SHP77 treated with DMSO at 0.1 percent for 48 hours (cell line): ENCODE data around the gene KIFC3.
"Not testable (repeated sequence)": the region's sequence is repeated elsewhere in the genome, so short reads cannot be mapped to it uniquely, and the experiment has no call there.

Source experiments
- DNase-seq: peaks from one replicate; lab custom pipeline; 2025; lab: John Stamatoyannopoulos, UW

KIFC3 gene

DNA sequence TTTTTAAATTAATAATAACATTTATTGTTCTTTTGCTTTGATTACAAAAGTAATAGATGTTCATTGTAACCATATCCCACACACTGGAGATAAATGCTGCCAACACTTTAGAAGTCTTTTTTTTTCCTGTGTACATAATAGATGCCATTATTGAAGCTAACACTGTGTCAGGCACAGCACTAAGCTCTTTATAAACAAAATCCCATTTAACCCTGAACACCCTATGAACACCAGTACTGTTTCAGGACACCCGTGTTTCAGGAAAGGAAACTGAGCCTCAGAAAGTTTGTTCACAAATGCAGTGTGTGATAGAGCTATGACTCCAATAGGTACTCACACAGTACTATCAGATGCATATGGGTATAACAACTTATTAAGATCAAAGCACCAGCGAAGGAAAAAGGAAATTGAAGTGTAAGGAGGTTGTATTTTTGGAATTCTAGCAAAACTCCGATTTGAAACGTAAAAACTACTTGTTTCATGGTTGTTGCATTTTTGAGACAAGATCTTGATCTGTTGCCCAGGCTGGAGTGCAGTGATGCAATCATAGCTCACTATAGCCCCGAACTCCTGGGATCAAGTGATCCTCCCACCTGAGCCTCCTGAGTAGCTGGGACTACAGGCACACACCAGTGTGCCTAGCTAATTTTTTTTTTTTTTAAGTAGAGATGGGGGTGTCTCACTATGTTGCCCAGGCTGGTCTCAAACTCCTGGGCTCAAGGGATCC lies 2.0 kb upstream of the KIFC3 start:
- DNase-seq = no peak

DNA sequence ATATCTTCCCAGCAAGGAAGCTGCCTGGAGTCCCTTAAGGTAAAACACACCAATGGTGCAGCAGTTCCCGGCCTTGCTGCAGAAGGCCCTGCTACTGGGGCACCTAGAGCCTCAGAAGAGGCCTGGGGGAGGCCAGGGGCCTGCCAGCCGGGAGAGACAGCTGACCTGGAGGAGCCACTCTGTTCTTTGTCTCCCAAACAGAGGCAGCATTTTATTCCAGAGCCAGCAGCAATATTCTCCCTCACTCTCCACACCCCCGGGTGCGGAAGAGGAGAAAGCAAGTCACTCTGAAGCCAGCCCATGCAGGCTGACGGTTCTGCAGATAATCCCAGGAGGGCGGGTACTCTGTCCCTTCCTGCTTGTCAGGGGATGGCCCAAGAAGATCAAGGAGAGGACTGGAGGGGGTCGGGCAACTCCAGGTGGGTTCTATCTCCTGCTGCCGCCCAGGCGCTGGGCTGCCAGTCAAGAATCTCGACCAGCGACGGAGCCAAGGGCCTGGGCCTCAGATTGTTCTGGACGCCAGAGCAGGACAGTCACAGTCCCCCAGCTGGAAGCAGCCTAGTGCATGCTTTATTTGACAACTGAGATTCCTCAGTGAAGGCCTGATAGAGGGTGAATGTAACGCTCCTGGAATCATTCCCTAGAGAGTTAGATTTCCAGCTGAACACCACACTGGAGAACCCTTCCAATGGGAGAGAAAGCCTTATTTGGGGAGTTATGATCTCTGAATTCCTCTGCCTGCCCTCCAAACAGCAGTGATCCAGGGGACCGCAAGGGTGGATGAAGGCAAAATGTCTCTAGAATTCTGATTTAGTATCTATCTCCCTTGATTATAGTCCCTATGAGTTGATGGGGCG lies 1.1 kb upstream of the KIFC3 start:
- no peak for DNase-seq

DNA sequence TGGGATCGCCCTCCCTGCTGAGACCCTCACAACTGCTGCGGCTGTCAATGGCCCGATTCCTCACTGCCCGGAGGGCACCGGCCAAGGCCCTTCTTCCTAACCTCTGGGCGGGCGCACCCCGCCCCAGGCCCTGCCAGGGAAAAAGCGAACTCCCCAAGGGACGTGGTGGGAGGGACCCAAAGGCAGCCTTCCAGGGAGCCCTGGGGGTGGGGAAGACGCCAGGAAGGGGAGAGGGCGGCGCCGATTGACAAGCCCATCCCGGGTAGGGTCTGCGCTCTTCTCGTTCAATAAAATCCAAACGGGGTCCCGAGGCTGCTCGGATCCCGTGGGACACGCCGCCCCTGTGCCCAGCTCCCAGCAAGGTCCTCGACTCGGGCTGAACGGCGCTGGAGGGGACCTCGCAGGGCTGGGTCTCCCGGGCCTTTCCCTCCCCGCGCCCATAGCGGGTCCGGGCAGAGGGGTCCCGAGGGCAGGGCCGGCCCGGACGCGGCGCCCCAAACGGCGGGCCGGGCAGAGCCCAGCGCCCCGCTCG lies 416 bp downstream of the KIFC3 start:
- DNase-seq = no peak

DNA sequence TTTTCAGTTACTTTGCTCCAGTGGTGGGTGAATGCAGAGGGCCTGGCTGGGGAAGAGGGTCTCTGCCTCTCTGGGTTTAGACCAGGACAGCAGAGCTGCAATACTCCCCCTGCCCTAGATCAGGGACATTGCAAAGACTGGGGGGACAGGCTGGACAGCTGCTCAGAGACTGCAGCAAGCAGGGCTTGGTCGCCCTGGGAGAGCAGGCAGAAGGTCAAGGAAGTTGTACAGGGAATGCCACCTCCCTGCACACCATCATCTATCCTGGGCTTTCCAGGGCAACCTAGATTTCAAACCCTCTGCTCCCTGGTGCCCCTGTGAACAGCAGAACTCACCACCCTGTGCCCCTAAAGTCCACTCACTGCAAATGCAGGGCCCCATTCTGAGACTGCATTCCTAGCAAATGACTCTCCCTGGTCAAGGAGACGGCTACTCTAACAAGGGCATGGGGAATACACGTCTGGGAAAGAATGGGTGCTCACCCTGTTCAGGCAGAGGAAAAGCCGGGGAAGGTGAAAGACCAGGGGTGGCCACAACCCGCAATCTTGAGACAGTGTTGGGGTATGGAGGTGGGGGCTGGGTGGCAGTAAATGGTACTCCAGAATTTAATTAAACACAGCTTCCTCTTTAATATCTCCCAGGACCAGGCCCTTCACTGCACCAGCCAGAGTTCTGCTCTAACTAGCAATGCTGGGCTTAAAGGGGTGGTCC lies 1.0 kb downstream of the KIFC3 start:
- DNase-seq = no peak

DNA sequence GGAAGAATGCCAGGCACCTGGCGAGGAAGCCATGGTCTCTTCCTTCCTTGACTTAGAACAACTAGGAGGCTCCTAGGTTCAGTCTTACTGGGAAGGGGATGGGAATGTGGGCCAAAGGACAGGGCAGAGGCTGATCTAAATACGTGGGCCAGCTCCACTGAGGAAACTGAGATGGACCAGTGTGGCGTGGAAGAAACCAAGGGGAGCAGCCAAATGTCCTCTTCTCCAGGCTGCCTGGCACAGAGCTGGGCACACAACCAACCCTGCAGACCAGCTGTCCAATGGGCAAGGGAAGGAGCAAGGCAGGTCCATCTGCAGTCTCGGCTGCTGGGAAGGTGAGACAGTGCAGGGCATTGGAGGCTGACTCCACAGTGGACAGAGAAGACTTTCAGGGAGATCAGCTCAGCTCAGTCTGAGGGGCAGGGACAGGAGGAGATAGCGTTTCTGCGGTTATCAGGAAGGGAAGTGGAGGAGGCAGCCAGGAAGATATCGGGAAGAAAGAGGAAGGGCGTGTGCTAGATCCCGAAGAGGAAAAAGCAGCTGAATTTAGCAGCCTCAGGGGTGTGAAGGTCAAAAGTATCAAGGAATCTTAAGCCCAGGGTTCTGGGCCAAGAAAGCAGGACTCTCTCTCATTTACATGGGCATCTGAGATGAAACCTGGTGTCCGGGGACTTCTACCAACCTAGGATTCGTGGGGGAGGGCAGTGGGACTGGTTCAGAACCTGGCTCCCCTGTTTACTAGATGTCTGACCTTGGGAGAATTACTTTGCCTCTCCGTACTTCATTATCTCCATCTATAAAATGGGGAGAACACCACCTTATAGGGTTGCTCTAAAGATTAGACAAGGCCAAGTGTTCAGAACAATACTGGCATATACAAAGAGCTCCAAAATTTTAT lies 1.8 kb downstream of the KIFC3 start:
- no peak for DNase-seq

DNA sequence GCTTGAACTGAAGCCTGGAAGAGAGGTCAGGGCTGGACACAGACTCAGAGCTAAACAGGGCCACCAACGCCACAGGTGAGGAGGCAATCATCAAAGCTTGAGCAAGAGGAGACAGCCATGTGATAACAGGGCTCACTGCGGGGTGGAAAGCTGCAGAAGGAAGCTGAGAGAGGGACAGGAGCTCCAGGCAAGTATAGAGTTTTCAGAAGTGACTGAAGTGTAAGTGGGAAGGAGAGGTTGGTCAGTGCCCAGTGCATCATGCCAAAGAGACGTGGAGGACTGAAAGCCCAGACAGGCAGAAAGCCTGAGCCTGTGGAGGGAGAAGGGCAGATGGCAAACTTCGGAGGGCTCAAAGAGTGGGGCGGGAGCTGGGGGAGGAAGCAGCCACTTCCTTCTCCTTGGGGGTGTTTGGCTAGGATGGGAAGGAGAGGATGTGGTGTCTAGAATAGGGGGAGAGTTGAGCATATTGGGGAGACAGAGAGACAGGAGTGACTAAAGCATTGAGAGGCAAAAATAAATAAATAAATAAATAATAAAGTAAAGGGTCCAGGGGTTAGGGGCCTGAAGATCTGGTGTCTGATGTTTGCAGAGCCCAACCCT lies 2.6 kb downstream of the KIFC3 start:
- no peak for DNase-seq

DNA sequence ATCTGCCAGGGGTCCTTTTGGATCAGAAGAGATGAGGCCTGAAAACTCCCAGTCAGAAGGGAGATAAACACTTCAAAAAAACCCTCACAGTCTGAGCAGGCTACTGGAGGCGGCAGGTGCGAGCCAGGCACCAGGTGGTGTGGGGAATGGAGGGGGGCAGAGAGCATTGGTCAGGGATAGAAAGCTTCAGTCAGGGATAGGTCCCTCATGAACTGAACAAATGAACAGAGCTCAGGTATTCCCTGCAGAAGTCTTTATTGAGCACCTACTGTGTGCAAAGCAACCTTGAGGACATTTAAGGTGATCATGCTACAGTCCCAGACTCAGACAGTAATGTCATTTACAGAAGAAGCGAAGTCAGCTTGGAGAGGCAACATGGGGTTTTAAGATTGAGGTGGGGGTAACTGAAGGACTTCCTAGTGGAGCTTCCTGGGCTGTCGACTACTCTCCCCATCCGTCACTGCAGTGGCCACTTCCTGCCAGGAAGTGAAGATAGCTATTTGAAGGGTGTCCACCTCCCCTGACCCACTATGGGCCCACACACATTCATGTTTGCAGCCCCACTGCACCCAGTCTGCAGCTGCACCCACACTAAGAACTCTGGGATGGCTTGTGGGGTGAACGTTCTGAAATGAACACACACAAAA lies 3.2 kb downstream of the KIFC3 start:
- peak; percentile 73 for DNase-seq

DNA sequence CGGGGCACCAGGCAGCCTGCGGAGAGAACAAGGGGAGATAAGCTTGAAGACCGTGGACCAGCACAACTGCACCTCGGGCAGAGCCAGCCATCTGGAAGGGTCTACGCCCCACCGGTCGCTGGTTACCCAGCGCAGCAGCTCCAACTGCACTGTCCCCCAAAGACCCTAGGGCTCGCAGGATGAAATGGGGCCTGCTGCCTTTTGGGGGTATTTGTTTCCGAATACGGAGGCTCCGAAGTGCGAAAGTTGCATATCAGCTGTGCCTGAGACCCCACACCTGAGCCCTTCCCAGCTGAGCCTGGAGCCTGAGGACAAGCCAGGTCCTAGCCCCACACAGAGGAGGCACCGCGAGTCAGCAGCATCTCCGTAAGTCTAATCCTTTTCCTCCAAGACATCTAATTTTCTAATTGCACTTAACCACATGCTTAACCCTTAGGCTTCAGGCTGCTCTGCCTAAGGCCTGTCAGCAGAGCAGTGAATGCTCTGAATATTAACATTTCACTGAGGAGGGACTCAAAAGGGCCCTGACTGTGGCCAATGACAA lies 4.0 kb downstream of the KIFC3 start:
- DNase-seq = no peak

DNA sequence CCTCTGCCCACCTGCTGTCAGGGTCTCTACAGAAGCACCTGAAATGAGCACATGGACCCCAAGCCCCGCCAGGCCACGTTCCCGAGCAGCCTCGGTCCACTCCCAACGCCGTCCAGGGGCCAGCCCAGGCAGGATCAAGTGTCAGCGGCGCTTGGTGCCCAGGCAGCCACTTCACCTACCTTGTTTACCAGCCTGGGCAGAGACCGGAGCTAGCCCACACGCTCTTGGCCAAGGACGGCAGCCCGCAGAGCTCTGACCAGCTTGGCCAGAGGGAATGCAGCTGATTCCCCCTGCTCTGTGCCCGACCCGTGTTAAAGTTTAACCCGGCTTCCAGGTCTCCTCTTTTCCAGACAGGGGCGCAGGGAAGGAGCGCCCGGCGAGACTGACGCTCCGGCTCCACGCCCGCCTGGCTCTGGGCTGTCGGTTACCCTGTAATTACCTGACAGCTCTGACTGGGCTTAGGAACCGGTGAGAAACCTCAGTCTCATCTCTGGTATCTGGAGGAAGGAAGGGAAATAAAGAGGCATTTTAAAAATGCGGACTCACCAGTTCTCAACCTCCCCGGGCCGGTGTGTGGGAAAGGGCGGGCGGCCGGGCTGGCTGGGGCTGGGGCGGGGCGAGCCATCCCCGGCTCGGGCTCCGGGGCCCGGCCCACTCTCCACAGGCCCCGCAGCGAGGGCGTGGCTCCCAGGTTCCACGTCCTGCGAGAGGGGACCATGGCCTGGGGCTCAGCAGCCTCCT lies 4.6 kb downstream of the KIFC3 start:
- no peak for DNase-seq

DNA sequence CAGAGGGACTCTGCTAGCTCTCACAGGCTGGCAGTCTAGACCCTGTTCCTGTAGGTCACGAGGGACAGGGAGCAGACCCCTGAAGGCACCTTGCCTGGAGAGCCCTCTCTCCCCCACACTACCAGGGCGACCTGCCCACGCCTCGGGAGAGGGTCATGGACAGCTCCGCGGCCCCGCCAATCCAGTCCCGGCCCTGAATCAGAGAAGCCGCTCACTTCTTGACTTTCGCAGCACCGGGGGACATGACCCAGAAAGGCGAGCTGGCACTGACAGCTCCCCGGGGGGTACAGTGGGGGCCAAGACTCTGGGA lies 5.1 kb downstream of the KIFC3 start:
- DNase-seq = no peak

DNA sequence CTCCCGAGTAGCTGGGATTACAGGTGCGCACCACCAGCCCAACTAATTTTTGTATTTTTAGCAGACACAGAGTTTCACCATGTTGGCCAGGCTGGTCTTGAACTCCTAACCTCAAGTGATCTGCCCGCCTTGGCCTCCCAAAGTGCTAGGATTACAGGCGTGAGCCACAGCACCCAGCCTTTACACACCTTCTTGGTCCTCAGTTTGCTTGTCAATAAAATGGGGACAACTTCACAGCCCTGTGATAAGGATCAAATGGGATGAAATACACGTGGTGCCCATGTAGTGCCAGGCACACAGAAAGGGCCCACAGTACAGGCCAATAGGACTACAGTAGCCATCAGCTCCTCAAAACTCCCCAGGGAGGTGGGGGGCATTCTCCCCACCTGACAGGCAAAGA lies 6.3 kb downstream of the KIFC3 start:
- not testable (repeated sequence) for DNase-seq

DNA sequence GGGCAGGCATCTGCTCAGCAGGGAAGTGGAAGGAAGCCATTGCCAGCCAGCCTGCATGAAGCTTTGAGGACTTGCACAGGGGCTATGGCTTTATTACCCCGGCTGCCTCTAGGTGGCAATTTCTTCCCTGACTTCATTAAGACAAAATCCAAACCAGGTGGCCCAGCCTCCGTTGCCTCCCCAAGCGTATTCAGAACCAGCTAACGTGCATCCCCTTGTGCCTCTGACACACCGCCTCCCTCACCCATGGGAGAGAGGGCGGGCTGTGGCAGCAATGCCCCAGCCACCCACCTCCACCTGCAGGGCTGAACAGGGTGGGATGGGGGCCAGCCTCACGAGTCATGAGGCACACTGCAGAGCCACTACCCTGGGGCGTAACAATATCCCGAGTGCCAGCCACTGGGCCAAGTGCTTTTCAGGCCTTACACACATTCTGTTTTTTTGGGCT lies 6.8 kb downstream of the KIFC3 start:
- DNase-seq = peak; percentile 3

DNA sequence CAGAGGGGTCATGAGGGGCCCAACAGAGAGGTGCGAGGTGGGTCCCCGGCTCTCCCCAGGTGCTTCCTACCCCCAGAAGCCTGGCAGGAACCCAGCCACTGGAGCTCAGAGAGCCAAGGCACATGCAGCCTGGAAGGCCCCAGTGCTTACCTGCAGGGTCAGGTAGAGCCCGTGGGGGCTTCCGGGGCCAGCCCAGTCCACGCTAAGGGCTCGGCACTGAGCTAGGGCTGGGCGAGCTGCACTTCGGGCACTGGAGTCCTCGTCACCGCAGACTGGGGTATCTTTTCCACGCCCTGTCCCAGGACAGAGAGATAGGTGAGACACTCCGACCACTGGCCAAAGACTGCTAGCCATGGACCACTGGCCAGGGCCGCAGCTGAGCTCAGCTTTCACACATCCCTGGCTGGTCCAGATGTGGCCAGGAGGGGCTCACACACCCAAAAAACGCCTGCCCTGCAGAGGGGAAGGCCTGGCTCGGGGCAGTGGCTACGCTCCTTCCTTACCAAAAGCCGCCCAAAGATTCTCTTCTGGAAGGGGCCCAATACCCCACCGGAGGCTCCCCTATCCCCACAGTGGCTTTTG lies 7.4 kb downstream of the KIFC3 start:
- DNase-seq = no peak

DNA sequence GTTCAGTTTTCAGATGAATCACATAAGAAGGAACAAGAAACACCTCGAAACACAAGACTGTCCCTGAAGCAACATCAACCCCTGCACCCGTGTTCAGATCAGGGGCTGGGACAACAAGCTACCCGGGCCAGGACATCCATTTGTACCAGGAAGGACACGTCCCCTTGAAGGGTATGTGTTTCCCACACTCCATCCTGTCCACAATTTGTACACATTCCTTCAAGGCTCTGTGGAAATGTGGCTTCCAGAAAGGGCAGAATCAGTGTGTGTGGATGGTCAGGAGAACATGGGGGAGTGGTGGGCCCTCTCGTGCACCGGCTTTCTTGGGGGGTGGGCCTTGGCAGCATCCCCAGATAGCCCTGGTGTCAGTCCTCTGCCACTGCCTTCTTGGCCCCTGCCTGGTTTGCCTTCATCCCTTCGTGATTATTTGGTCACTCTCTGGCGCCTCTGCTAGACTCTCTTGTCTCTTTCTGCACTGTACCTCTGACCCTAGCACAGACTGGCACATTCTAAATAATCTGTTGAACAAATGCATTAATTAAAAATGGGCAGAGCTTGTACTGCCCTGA lies 10.3 kb downstream of the KIFC3 start:
- no peak for DNase-seq

DNA sequence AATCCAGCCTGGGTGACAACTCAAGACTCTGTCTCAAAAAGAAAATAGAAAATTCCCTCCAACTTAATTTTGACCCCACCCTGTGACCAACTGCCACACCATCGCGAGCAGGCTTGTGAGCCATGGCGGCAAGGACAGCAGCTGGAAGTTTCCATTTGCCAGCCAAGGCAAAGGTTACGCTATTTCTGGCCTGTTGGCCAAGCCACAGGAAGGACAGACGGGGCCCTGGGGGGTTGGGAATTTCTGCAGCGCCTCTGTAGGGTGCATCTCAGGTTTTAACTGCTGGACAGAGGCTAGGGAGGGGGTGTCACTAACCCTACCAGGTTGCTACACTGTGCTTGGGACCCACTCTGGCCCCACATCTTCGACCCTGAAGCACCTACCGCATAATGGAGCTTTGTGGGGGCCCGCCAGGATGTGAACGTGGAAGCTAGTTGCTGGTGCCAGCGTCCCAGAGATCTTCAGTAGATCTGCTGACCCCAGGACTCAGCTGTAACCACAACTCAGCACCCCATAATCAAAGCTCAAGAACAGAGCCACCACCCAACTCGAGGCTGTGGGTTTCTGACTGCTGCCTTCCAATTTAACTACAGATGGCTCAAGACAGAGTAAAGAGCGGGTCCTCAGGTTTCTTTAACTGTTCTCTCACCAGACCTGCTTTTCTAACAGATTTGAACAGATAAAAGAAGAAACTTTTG lies 10.9 kb downstream of the KIFC3 start:
- no peak for DNase-seq

DNA sequence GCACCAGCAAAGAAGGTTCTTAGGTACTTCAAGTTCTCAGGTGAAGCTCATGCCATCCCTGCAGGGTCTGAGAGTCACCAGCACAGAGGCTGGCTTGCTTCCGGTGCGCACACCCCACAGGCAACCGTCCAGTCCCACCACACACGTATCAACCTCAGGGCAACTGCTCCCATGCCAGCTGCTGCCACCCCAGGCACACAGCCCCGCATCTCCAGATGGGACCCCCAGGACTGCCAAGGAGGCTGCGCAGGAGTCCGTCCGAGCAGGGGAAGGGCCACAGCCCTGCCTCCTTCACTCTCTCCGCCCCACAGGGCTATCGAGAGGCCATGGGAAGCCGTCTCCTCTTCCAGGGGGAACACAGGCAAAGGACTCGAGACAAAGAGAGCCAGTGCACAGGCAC lies 13.3 kb downstream of the KIFC3 start:
- no peak for DNase-seq

DNA sequence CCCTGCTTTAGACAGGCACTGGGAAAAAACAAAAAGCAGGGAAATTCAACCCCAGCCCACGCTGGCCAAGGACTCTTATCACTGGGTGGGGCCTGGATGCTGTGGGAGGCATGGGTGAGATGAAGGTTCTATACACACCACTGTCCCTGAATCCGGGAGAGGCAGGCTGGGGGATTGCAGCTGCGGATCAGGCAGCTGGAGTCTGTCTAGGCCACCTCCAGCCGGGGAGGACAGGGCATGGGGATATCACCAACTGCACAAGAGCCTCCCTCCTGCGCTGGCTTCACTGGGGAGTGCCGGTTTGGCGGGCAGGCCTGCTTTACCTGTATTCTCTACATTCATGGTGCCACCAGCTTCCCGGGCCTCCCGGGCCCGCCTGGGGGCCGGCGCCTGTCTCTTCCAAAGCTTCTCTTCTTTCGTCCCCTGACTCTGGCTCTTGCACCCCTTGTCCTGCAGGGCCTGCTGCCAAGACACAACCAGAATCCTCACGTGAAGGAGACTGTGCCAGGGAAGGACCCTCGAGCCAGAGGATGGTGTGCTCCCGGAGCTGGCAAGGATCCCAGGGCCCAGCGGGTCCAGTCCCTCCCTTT lies 13.9 kb downstream of the KIFC3 start:
- no peak for DNase-seq

DNA sequence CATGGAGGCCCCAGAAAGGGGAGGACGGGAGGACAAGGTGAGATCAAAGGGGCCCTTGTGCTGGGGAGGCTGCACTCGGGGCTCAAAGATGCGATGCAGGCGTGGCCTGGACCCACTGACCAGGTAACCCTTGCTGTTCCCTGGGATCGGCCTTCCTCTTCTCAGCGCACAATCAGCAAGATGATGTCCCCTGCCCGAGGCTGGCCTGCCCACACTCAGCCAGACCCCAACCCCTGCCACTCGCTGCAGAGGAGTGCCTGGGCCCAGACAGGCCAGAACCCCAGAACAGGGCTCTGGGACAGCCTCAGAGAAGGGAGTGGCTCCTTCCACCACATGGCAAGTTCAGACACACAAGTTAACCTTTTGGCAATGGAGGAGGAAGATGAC lies 14.8 kb downstream of the KIFC3 start:
- DNase-seq = no peak
